Astrocyte of the spinal cord (primary cell): Measurements from ENCODE around the gene PLCH1.

Experiments
- DNase-seq: peaks from one replicate; pipeline ENCODE4 v3.0.0; 2011; ENCODE audit warnings: low read depth, low spot score
- H3K4me3 ChIP-seq: 2 replicates; pipeline ENCODE4 v1.5.1; 2011; ENCODE audit warnings: low read depth, mild to moderate bottlenecking, low read length, moderate library complexity
- in situ Hi-C: cut with HindIII; loops from 2 replicates; pipeline ENCODE4 v1.10.0; 2017; ENCODE audit warnings: low sequenced_read_pairs
- TF ChIP-seq, protein P1 (sequence below): IDR thresholded peaks from 2 replicates; pipeline ENCODE4 v1.5.1; 2012; ENCODE audit warnings: low read depth, mild to moderate bottlenecking, low read length, inconsistent platforms

Gene PLCH1

DNA sequence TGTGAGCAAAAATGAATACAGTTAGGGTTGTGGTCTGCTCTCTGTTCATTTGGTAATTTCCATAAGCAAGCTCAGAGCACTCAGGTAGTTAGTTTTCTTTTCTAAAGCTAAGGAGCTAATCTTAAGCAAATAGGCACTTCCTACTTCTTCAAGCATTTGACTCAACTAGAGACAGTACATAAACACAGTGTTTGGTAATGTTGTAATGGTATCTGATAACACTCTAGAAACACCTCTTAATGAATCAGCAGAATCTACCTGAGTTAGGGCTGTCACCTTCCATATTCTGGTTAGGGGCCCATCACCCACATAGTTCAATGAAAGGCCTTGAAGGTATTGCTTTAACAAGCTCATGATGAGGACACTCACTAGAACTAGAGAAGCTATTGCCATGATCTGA, 83.1 kb downstream of the PLCH1 start:
- in situ Hi-C loops, result no loop called here
- DNase-seq, result no peak
- H3K4me3 ChIP-seq, result no peak overlapping the region
- TF ChIP-seq, protein P1, sequence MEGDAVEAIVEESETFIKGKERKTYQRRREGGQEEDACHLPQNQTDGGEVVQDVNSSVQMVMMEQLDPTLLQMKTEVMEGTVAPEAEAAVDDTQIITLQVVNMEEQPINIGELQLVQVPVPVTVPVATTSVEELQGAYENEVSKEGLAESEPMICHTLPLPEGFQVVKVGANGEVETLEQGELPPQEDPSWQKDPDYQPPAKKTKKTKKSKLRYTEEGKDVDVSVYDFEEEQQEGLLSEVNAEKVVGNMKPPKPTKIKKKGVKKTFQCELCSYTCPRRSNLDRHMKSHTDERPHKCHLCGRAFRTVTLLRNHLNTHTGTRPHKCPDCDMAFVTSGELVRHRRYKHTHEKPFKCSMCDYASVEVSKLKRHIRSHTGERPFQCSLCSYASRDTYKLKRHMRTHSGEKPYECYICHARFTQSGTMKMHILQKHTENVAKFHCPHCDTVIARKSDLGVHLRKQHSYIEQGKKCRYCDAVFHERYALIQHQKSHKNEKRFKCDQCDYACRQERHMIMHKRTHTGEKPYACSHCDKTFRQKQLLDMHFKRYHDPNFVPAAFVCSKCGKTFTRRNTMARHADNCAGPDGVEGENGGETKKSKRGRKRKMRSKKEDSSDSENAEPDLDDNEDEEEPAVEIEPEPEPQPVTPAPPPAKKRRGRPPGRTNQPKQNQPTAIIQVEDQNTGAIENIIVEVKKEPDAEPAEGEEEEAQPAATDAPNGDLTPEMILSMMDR, result no peak

DNA sequence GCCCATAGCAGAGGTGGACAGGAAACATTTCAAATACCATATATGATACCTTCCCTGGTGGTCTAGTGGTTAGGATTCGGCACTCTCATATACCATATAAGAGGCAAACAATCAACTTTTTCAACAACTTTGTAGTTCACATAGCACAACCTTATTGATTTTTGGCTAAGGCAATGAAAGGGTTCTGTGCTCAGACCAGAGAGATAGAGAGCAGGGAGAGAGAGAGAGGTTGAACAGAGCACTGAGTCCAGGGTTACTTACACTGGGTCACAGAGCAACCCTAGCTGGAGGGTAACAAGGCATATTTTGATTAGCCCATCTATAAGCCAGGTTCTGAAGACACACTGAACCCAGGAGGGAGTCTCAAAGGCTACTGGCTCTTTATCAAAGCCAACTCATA, 83.8 kb downstream of the PLCH1 start:
- no peak for DNase-seq
- TF ChIP-seq, protein P1, result no peak
- no peak overlapping the region for H3K4me3 ChIP-seq
- in situ Hi-C loops, result no loop called here

DNA sequence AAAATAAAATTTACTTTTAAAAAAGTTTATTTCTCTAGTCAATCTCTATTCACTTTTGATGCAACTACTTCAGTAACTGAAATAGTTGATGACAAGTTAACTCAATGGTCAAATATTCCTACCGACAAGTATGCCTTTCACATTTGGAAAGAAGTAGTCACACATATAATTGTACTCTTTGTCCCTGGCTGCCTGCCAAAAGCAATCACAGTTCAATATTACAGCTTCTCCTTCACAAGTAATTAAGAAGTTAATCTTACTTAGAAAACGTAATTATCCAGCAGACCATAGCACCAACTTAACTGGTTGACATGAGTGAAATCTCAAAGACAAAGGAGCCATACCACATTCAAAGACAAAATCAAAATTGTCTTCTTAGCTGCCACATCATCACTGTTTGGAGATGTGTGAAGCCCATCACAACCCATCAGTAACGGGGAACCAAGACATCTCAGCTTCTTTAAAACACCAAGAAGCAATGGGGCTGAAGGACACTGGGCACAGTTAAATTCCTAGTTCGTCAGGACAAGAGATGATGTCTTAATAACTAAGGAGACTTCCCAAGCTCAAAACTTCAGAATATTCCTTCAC, 86.1 kb downstream of the PLCH1 start:
- TF ChIP-seq, protein P1, result no peak
- H3K4me3 ChIP-seq, result no peak overlapping the region
- in situ Hi-C loops, result no loop called here
- no peak for DNase-seq

DNA sequence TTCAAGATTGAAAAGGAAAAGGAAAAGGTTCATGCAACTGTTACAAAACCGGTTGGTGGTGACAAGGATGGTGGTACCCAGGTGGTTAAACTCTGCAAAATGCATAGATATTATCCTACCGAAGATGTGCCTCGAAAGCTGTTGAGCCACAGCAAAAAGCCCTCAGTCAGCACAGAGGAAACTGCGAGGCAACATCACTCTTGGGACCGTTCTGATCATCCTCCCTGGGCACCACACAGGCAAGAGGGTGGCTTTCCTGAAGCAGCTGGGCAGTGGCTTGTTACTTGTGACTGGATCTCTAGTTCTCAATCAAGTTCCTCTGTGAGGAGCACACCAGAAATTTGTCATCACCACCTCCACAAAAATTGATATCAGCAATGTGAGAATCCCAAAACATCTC, 86.9 kb downstream of the PLCH1 start:
- DNase-seq, result no peak
- H3K4me3 ChIP-seq, result no peak overlapping the region
- in situ Hi-C loops, result no loop called here
- TF ChIP-seq, protein P1, result no peak

DNA sequence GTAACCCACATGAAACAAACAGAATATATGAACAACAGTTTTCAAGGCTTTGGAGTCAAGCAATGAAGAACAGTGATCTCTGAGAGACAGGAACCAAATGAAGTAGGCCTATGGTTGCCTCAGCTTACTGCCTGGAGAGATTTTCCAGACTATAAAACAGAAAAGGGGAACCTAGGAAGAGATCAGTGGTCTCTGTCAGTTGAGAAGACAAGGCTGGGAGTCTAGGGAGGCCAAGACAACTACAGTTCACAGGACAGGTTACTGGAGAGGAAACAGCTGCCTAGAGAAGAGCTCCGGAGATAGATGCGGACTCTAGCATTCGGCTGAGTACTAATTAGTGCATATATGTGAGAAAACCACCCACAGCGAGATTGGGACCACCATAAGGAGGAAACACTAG, 87.7 kb downstream of the PLCH1 start:
- in situ Hi-C loops, result no loop called here
- TF ChIP-seq, protein P1, result no peak
- no peak for DNase-seq
- no peak overlapping the region for H3K4me3 ChIP-seq

DNA sequence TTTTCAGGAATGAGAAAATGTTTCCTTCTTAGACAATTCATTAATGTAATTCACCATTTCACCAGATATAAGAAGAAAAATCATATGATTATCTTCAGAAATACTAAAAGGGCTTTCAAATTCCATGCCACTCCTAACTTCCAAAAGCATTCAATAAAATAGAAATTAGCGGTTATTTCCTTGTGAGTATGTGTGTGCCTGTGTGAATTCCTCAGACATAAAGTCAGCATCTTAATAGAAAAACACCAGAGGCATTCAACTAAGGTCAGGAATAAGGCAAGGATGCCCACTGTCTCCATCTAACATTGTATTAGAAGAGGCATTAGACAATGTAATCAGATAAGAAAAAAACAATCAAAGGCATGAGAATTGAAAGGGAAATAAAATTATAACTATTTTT, 88.4 kb downstream of the PLCH1 start:
- no peak for DNase-seq
- TF ChIP-seq, protein P1, result no peak
- in situ Hi-C loops, result no loop called here
- no peak overlapping the region for H3K4me3 ChIP-seq
